Stimulated activated CD4-positive, alpha-beta T cell treated with anti-CD3 and anti-CD28 coated beads, Interleukin-4, amount 100 ng/mL, for 4 hours (primary cell): ENCODE data around the gene PCID2.

Source experiments
- DNase-seq, 2 experiments: peaks; one replicate each; pipeline ENCODE4 v3.0.0-alpha.2; 2020

Gene PCID2

DNA sequence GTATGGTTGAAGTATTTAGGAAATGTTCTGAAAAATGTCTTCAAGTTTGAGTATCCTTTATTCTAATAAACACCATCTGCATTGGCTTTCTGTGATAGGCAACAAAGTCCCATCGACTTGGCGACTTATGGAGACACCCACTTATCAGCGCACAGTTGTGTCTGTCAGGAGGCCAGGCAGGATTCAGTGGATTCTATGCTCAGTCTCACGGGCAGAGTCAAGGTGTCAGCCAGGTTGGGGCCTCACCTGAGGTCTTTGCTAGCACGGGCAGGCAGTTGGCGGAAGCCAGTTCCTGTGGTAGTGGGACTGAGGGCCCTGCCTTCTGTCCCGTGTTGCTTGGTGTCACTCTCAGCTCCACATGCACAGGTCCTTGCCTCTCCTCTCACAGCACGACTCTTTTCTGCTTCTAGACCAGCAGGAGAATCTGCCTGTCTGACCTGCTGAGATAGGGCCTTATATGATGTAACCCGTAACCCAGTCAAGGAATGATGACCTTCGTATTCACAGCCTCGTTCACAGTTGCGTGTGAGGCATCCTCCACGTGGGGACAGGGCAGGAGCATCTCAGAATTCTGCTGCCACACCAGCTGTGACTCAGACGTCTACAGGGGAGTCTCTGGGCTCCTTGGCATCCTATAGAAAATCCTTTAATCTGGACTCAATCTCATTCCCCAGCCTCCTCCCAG is 10.9 kb upstream of the PCID2 start:
- DNase-seq: no peak

GRCh38 chr13:113218586-113218985 is 10.1 kb upstream of the PCID2 start:
- DNase-seq: no peak

GRCh38 chr13:113216254-113217048 is 8.0 kb upstream of the PCID2 start:
- DNase-seq: no peak

DNA sequence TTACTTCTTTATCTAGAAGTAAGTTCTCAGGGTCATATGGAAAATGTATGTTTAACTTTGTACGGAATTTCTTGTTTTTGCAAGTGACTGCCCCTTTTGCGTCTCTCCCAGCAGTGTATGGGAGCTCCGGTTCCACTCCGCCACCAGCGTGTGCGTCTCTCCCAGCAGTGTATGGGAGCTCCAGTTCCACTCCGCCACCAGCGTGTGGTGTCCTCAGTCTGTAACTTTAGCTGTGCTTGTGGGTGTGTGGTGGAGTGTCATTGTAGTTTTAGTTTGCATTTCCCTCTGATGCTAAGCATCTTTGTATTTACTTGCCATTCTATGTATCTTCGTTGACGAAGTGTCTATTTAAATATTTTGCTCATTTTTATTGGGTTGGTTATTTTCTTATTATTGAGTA is 3.3 kb upstream of the PCID2 start:
- DNase-seq: no peak

GRCh38 chr13:113210833-113211232 is 2.4 kb upstream of the PCID2 start:
- no peak for DNase-seq

GRCh38 chr13:113209759-113210421 is 1.4 kb upstream of the PCID2 start:
- peak; percentile 56 to 74 for DNase-seq

DNA sequence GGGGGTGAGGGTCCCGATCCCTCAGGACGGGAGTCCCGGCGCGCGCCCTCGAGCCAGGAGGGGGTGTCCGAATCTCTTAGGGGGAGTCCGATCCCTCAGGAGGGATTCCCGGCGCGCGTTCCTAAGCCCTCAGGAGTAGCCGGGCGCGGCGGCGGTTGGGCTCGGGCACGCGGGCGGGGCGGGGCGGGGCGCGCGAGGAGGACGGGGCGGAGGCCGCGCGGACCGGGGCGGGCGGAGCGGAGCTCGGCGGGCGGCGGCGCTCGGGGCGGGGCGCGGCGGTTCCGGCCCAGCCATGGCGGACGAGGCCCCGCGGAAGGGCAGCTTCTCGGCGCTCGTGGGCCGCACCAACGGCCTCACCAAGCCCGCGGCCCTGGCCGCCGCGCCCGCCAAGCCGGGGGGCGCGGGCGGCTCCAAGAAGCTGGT is 878 bp upstream of the PCID2 start, which contains the start of gene CUL4A:
TSS of gene CUL4A (plus strand) at position 278 of the 423 bp plus-strand sequence. CDS start at position 293, 15 bp downstream.
- DNase-seq: peak; percentile 68 to 82

- DNase-seq: no peak
Measured at GRCh38 chr13:113207890-113208420, 514 bp downstream of the PCID2 start.

- no peak for DNase-seq
Measured at GRCh38 chr13:113207460-113207859, 1.0 kb downstream of the PCID2 start.

DNA sequence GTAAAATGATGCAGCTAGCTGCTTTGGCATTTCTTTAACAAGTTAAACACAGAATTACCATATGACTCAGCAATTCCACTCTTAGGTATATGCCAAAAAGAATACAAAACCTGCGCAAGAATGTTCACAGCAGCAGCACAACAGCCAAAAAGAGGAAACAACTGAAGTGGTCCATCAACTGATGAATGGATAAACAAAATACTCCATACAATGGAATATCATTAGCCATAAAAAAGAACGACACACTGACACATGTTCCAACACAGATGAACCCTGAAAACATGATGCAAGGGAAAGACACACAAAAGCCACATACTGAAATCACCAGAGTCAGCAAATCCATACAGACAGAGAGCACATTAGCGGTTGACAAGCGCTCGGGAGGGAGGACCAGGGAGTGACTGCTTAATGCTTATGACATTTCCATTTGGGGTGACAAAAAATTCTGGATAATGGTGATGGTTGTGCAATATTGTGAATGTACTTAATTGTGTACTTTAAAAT is 3.0 kb downstream of the PCID2 start:
- no peak for DNase-seq

DNA sequence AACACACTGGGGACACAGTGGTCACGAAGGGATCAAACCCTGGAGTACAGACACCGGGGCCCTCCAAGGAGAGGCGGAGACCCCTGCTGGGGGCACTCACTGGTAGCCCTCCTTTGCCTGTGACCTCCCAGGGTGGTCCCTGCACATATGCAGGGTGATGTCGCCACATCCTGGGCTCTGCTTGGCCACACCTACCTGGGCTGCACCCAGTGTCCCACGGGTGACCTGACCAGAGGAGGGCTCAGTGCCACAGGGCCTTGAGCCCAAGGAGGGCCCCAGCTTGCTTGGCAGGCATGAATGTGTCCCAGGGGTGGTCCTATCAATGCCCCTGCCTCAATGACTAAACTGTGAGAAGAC is 4.1 kb downstream of the PCID2 start:
- no peak for DNase-seq

DNA sequence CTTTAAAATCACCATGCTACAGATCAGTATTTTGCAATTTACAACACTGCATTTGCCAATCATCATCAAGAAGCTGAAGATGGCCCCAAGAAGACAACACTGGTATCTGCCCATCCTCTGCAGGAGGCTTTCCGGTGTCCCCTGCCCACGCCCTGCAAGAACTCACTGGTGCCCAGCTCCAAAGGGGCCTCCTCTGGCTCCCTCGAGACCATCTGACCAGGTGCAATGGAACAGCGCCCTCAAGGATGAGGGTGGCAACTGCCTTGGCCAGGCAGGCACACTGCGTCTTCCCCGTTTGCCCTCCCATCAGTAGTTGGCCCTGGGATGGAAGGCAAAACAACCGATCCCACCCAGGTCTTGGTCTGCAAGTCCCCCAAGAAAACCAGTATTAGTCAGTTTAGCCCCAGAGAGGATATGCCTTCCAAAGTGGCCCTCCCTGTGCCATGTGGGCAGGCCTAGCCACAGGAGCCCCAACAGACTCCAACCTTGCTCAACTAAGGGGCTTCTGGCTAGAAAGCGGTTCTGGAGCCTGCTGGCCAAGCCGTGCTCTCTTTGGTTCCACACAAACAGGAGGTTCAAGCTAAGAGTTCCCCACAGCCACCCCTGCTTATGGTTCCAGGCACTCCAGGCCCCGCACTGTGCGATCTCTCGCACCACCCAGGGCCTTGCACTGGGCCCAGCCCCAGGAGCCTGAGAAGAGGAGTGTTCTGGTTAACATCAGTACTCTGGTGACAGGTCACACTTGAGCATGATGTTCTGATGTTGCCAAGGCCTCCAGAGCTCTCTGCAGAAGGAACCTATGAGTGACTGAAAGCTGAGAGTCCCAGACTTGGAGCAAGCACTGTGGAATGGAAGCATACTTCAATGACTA is 4.7 kb downstream of the PCID2 start:
- no peak for DNase-seq

DNA sequence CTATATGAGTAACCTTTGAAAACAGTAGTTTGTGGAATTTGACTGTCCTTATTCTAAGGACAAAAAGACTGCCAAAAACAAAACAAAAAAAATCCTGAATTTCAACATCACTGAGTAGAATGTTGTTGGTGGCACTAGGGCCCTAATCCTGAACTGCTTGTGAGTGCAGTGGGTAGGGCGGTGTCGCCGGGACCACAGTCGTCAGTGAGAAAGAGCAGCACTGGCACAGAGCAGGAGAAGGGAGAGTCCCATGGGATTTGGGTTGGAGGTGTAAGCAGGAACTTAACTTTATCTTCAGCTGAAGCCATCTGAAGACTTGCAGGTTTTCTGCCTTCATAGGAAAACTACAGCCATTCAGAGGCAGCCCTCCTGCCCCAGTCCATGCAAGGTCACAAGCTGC is 5.6 kb downstream of the PCID2 start:
- no peak for DNase-seq

- DNase-seq: no peak
Measured at GRCh38 chr13:113201815-113202214, 6.7 kb downstream of the PCID2 start.

DNA sequence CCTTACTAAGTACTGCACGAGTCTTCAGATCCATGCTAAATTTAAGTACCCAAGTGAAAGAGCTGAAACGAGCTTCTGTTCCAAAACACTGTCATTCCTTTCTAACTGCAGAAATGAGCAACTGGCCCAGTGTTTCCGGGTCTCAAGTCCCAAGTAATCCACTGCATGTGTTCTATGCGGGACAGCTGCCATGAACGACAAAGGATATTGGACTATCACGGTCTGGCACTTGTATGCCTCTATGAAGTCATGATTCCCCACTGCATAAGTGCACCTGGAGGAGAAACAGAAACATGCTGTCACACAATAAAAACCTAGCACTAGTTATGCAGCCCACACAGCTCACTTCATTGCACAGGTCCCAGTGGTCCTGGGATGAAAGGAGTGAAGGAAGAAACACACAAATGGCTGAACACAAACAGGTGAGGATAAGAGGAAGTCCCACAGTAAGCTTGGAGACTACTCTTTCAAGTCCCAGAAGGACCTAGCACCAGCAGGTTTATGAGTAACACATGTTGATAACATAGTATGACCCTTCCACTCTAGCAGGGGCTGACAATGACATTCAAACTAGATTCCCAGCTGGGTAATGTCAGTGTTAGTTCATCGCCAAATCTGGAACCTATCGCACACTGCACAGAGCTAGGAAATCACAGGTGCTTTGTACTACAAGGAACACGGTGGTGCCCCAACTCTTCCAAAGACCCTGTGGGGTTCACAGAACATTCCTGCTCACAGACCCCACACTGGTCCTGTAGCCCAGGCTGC is 11.3 kb downstream of the PCID2 start:
- no peak for DNase-seq

DNA sequence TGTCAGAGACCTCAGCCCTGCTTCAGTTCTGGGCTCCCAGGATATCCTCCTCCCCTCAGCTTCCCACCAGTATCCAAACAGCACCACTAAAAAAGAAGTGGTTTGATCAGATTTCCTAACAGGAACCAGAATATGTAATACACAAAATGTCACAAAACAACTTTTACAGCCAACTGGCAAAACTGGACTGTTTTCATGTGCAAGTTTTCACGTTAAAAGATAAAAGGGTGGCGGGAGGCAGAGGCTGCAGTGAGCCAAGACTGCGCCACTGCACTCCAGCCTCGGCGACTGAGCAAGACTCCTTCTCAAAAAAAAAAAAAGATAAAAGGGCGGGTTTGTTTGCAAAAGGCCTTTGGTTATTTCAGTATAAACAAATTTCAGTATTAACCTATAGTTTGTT is 13.1 kb downstream of the PCID2 start:
- no peak for DNase-seq

- no peak for DNase-seq
Measured at GRCh38 chr13:113192902-113193301, 15.6 kb downstream of the PCID2 start.

GRCh38 chr13:113192279-113192678 is 16.2 kb downstream of the PCID2 start:
- no peak for DNase-seq

DNA sequence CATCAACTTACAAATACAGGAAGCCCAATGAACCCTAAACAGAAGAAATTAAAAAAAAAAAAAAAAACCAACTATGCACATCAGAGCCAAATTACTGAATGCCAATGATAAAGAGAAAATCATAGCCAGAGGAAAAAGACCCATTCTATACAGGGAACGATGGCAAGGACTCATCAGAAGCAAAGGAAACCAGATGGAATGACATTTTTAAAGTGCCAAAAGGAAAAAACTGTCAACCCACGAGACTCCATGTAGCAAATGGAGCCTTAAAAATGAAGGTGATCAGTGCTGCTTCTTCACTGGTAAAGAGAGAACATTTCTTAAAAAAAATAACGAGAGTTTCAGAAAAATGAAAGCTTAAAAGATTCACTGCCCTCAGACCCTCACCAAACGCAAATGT is 18.3 kb downstream of the PCID2 start:
- DNase-seq: no peak

- DNase-seq: no peak
Measured at GRCh38 chr13:113187883-113188665, 20.4 kb downstream of the PCID2 start.

DNA sequence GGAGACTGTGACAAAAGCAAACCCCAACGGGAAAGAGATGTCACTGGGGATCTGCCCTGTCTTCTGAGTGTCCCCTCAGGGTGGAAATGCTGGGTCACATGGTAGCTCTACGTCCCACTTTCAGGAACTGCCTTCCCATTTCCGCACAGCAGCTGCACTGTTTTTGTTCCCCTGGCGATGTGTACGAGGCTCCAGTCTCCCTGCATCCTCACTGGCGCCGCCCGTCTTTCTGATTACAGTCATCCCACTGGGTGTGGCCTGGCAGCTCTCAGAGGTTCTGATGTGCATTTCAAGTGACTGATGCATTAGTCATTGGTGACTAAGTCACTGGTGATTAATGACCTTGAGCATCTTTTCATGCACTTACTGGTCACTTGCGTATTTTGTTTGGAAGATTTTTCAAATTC is 21.2 kb downstream of the PCID2 start:
- peak; percentile 60 to 77 for DNase-seq
